Pancreas (tissue), 10 donors: Measurements from ENCODE around the gene TMEM131. TPM values are rescaled to one million over a fixed set of nuclear protein-coding genes. Genes with fewer than 3 reads are reported as not detected.

Experiments used
- ATAC-seq, 4 donors: fragments of 200-7000 bp; cut with Tn5 transposase; one replicate each; pipeline versions ENCODE4 v1.8.0 to v1.9.1; 2020; ENCODE audit warnings: mild to moderate bottlenecking in 4 of 4, moderate library complexity in 4 of 4
- DNase-seq, 6 donors: peaks; one replicate each; pipeline ENCODE4 v3.0.0-alpha.2; 2020
- FAIRE-seq: peaks from 2 replicates; lab custom pipeline; 2012; peaks lifted over from hg19 to GRCh38; lab: Jason Lieb, UNC
- H3K27ac ChIP-seq, 4 donors: fragments of 200-600 bp; sonication (generic); 1 replicate in 3 of 4; 2 replicates in 1 of 4; pipeline versions ENCODE4 v1.5.0 to v1.8.0; 2020
- H3K27me3 ChIP-seq, 4 donors: fragments of 200-600 bp; one replicate each; pipeline ENCODE4 v1.8.0; 2021
- H3K36me3 ChIP-seq, 3 donors: fragments of 200-600 bp; sonication (generic) in 1 of 3; one replicate each; pipeline versions ENCODE4 v1.5.0 to v1.8.0; 2020 to 2021
- H3K4me1 ChIP-seq, 3 donors: fragments of 200-600 bp; one replicate each; pipeline ENCODE4 v1.8.0; 2021
- H3K4me3 ChIP-seq, 4 donors: fragments of 200-600 bp; sonication (generic) in 2 of 4; one replicate each; pipeline versions ENCODE4 v1.5.0 to v1.8.0; 2020 to 2021
- H3K9me3 ChIP-seq, 4 donors: fragments of 200-600 bp; one replicate each; pipeline ENCODE4 v1.8.0; 2021
- CTCF ChIP-seq, 4 donors: fragments of 200-600 bp; sonication (generic) in 3 of 4; IDR thresholded peaks; one replicate each; pipeline versions ENCODE4 v1.5.0 to v1.8.0; 2021; ENCODE audit warnings: antibody characterized with exemption in 4 of 4
- WGBS, 2 donors: extraction: QIAGEN DNeasy Blood & Tissue Kit; methylation state at CpG; one replicate each; pipeline ENCODE4 v1.1.7; 2013; 5-methylcytosine and 5-hydroxymethylcytosine counted together
- intact Hi-C, 3 donors: fragments of 100-400 bp; cut with DNase I; formaldehyde crosslinking; loops; one replicate each; pipeline versions ENCODE4 v1.11.1 to v1.14.2; 2022
- polyA plus RNA-seq, 2 donors: library from polyadenylated mRNA; stranded (reverse); fragments of 200-250 nt; gene quantifications; one replicate each; pipeline ENCODE4 v1.2.3, GENCODE V29; 2013
- total RNA-seq, 6 donors: library from RNA; stranded (reverse); fragmentation: NEBNext Ultra II Directional in 4 of 6; extraction: Animal tissue kit (Norgen Biotek cat#: 25700) in 4 of 6; gene quantifications; one replicate each; pipeline versions ENCODE4 v1.2.1 to v1.2.4, GENCODE V29; 2021 to 2023
- donor health status: healthy with polysubstance abuse.
- donor health status: DM: no; HTN: no; CAD: no; lungs with moderate emphysema.
- donor health status: DM: no; HTN: no; CAD: no.
- donor health status: control.
- donor health status: control.
- donor health status: Bipolar disorder and iron deficiency.
- donor health status: DM: yes; HTN: yes; CAD: no.
- donor health status: DM: no; HTN: no; CAD: no.
- donor health status: DM: no; HTN: no; CAD: no.
- donor health status: DM: yes; HTN: yes; CAD: no.

Gene TMEM131
- total and polyA plus RNA-seq, 8 donors, result 8.1 to 26.5 (median 19.4) TPM

GRCh38 chr2:97724946-97725688, 270.6 kb downstream of the TMEM131 start:
- no peak for FAIRE-seq
- 85 to 91% methylated on average over 31 of the region's 31 CpGs for WGBS, 2 donors
- H3K27me3 ChIP-seq, result no peaks in the 10 kb centered on the region
- ATAC-seq, result no peak
- no peaks in the 10 kb centered on the region for H3K9me3 ChIP-seq
- no peak overlapping the region for H3K27ac ChIP-seq
- no peaks in the 10 kb centered on the region for H3K4me1 ChIP-seq
- intact Hi-C loops, result no loop called here
- H3K36me3 ChIP-seq, result no peaks in the 10 kb centered on the region
- no peak overlapping the region for H3K4me3 ChIP-seq
- TF ChIP-seq CTCF (IDR thresholded peaks at IDR 0.05), result no peak
- DNase-seq, result peak in 1 of 6 donors; percentile 38

GRCh38 chr2:97724501-97724900, 271.2 kb downstream of the TMEM131 start:
- no peak overlapping the region for H3K27ac ChIP-seq
- no peaks in the 10 kb centered on the region for H3K9me3 ChIP-seq
- no peaks in the 10 kb centered on the region for H3K27me3 ChIP-seq
- intact Hi-C loops, result no loop called here
- WGBS, 2 donors, result 72 to 83% methylated on average over 17 of the region's 17 CpGs
- no peaks in the 10 kb centered on the region for H3K4me1 ChIP-seq
- H3K4me3 ChIP-seq, result no peak overlapping the region
- no peaks in the 10 kb centered on the region for H3K36me3 ChIP-seq
- no peak for TF ChIP-seq CTCF (IDR thresholded peaks at IDR 0.05)
- ATAC-seq, result no peak
- no peak for FAIRE-seq
- no peak for DNase-seq

GRCh38 chr2:97724073-97724410, 271.7 kb downstream of the TMEM131 start:
- FAIRE-seq, result no peak
- intact Hi-C loops, result no loop called here
- no peaks in the 10 kb centered on the region for H3K27me3 ChIP-seq
- H3K36me3 ChIP-seq, result no peaks in the 10 kb centered on the region
- ATAC-seq, result no peak
- H3K27ac ChIP-seq, result no peak overlapping the region
- DNase-seq, result peak in 2 of 6 donors; percentile 43 to 64
- H3K4me1 ChIP-seq, result no peaks in the 10 kb centered on the region
- WGBS, 2 donors, result 55 to 57% methylated on average over 40 to 41 of the region's 41 CpGs
- no peak for TF ChIP-seq CTCF (IDR thresholded peaks at IDR 0.05)
- H3K9me3 ChIP-seq, result no peaks in the 10 kb centered on the region
- H3K4me3 ChIP-seq, result no peak overlapping the region

- ATAC-seq (no peak), DNase-seq (peak in 1 of 6 donors; percentile 44), FAIRE-seq (no peak)
- no peaks in the 10 kb centered on the region for H3K27me3 ChIP-seq
- 79 to 85% methylated on average over 37 of the region's 37 CpGs for WGBS, 2 donors
- TF ChIP-seq CTCF (IDR thresholded peaks at IDR 0.05), result no peak
- H3K4me3 ChIP-seq, result no peak overlapping the region
- no peaks in the 10 kb centered on the region for H3K36me3 ChIP-seq
- H3K27ac ChIP-seq, result no peak overlapping the region
- H3K9me3 ChIP-seq, result no peaks in the 10 kb centered on the region
- no peaks in the 10 kb centered on the region for H3K4me1 ChIP-seq
- intact Hi-C loops, result no loop called here
These were observed 272.3 kb downstream of the TMEM131 start for GRCh38 chr2:97723156-97724072.
